ENCODE results near the gene DYSF.

GRCh38 chr2:71613953-71614925, 160.9 kb downstream of the DYSF start:
- TF ChIP-seq GATA3 (IDR thresholded peaks at IDR 0.05; ENCODE audit: low read depth, low read length) (no peak), GATA2 (IDR thresholded peaks at IDR 0.05; ENCODE audit: low read depth, low read length) (no peak)

Measured in SH-SY5Y (cell line).